ENCODE results near the gene METTL1.

DNA sequence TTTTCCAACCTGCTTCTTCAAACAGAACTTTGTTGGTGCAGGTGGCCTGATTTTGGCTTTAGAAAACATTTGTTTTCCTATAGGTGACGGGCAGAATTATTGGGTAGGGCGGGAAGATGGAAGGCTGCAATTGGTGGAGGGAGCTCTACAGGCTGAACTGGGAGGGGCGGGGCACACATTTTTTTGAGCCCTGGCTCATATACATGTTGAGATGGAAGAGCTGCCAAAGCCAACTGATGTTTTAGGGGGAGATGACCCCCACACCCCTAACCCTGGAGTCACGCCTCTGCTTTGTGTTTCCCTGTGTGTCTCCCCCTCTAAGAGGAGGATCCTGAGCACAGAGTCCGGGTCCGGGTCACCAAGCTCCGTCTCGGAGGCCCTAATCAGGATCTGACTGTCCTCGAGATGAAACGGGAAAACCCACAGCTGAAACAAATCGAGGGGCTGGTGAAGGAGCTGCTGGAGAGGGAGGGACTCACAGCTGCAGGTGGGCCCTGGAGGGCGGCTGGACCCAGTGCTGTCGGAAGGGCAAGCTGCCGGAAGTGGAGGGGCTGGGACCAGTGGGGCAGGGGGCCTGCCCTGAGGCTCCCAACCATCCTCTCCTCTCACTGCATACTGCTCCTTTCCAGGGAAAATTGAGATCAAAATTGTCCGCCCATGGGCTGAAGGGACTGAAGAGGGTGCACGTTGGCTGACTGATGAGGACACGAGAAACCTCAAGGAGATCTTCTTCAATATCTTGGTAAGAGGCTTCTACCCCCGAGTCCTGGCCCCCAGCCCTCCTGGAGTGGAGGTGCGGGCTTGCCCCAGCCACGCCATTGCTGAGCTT lies 51.9 kb downstream of the METTL1 start:
- TF ChIP-seq, protein P1, sequence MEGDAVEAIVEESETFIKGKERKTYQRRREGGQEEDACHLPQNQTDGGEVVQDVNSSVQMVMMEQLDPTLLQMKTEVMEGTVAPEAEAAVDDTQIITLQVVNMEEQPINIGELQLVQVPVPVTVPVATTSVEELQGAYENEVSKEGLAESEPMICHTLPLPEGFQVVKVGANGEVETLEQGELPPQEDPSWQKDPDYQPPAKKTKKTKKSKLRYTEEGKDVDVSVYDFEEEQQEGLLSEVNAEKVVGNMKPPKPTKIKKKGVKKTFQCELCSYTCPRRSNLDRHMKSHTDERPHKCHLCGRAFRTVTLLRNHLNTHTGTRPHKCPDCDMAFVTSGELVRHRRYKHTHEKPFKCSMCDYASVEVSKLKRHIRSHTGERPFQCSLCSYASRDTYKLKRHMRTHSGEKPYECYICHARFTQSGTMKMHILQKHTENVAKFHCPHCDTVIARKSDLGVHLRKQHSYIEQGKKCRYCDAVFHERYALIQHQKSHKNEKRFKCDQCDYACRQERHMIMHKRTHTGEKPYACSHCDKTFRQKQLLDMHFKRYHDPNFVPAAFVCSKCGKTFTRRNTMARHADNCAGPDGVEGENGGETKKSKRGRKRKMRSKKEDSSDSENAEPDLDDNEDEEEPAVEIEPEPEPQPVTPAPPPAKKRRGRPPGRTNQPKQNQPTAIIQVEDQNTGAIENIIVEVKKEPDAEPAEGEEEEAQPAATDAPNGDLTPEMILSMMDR (conservative IDR thresholded peaks at IDR 0.05; ENCODE audit: low read length), result no peak
- TF ChIP-seq EZH2phosphoT487 (IDR thresholded peaks at IDR 0.05; ENCODE audit: borderline replicate concordance), result no peak

Data from Loucy (cell line).